H9 (cell line): Measurements from ENCODE around the gene MYLK4. TPM values are rescaled to one million over a fixed set of nuclear protein-coding genes. Genes with fewer than 3 reads are reported as not detected.

Source experiments
- DNase-seq: peaks from one replicate; pipeline ENCODE4 v3.0.0-alpha.2; 2017
- H2AFZ ChIP-seq: one replicate; pipeline ENCODE4 v1.6.1; 2013; ENCODE audit warnings: mild to moderate bottlenecking, low read length, control low read depth, moderate library complexity
- H2AK5ac ChIP-seq: 2 replicates; pipeline ENCODE4 v1.6.1; 2013; ENCODE audit warnings: low read length, control low read depth, mixed read lengths; ENCODE audit not compliant: insufficient read length
- H2BK120ac ChIP-seq: one replicate; pipeline ENCODE4 v1.6.1; 2013; ENCODE audit warnings: low read depth, mild to moderate bottlenecking, low read length, control low read depth, inconsistent platforms; ENCODE audit not compliant: poor library complexity, severe bottlenecking
- H2BK12ac ChIP-seq: 2 replicates; pipeline ENCODE4 v1.6.1; 2013; ENCODE audit warnings: low read length, control low read depth, mixed read lengths, low read depth; ENCODE audit not compliant: insufficient read length
- H2BK15ac ChIP-seq: 2 replicates; pipeline ENCODE4 v1.6.1; 2013; ENCODE audit warnings: low read depth, low read length, control low read depth
- H2BK20ac ChIP-seq: one replicate; pipeline ENCODE4 v1.6.1; 2013; ENCODE audit warnings: low read depth, mild to moderate bottlenecking, low read length, control low read depth, inconsistent platforms; ENCODE audit not compliant: poor library complexity, severe bottlenecking
- H2BK5ac ChIP-seq: 2 replicates; pipeline ENCODE4 v1.6.1; 2013; ENCODE audit warnings: low read length, control low read depth, mixed read lengths; ENCODE audit not compliant: insufficient read length
- H3K14ac ChIP-seq: 2 replicates; pipeline ENCODE4 v1.6.1; 2013; ENCODE audit warnings: low read length, control low read depth; ENCODE audit not compliant: insufficient read depth
- H3K18ac ChIP-seq: 2 replicates; pipeline ENCODE4 v1.6.1; 2013; ENCODE audit warnings: low read depth, mild to moderate bottlenecking, mixed read lengths, low read length, control low read depth; ENCODE audit not compliant: insufficient read length
- H3K23ac ChIP-seq: 2 replicates; pipeline ENCODE4 v1.6.1; 2013; ENCODE audit warnings: low read length, control low read depth, mixed read lengths, low read depth; ENCODE audit not compliant: insufficient read length
- H3K23me2 ChIP-seq: 2 replicates; pipeline ENCODE4 v1.6.1; 2013; ENCODE audit warnings: low read depth, mild to moderate bottlenecking, mixed read lengths, low read length, control low read depth; ENCODE audit not compliant: insufficient read length, poor library complexity, severe bottlenecking
- H3K27ac ChIP-seq: 2 replicates; pipeline ENCODE4 v1.5.1; 2013; ENCODE audit warnings: low read length, control low read depth, mixed read lengths, low read depth; ENCODE audit not compliant: insufficient read length
- H3K27me3 ChIP-seq: 2 replicates; pipeline ENCODE4 v1.6.1; 2013; ENCODE audit warnings: low read length, control low read depth, inconsistent platforms; ENCODE audit not compliant: insufficient read depth
- H3K4ac ChIP-seq: 2 replicates; pipeline ENCODE4 v1.6.1; 2013; ENCODE audit warnings: low read depth, mild to moderate bottlenecking, control low read depth, inconsistent platforms, low read length, moderate library complexity
- H3K4me1 ChIP-seq: 2 replicates; pipeline ENCODE4 v1.6.1; 2013; ENCODE audit warnings: low read length, control low read depth, inconsistent platforms; ENCODE audit not compliant: insufficient read depth
- H3K4me2 ChIP-seq: 2 replicates; pipeline ENCODE4 v1.6.1; 2013; ENCODE audit warnings: low read length, control low read depth, mixed read lengths; ENCODE audit not compliant: insufficient read length, insufficient read depth
- H3K56ac ChIP-seq: 2 replicates; pipeline ENCODE4 v1.6.1; 2013; ENCODE audit warnings: low read depth, mild to moderate bottlenecking, mixed read lengths, low read length, control low read depth; ENCODE audit not compliant: insufficient read length
- H3K79me1 ChIP-seq: 2 replicates; pipeline ENCODE4 v1.6.1; 2013; ENCODE audit warnings: low read depth, mild to moderate bottlenecking, moderate library complexity, low read length, control low read depth, inconsistent platforms; ENCODE audit not compliant: insufficient read depth, poor library complexity, severe bottlenecking
- H3K79me2 ChIP-seq: 2 replicates; pipeline ENCODE4 v1.6.1; 2013; ENCODE audit warnings: low read length, control low read depth, inconsistent platforms; ENCODE audit not compliant: insufficient read depth
- H3K9ac ChIP-seq: 2 replicates; pipeline ENCODE4 v1.6.1; 2013; ENCODE audit warnings: low read length, control low read depth, mixed read lengths; ENCODE audit not compliant: insufficient read length; ENCODE audit errors: extremely low read depth
- H3K9me3 ChIP-seq: one replicate; pipeline ENCODE4 v1.6.1; 2013; ENCODE audit warnings: low read depth, low read length, inconsistent platforms; ENCODE audit not compliant: control insufficient read depth
- H3T11ph ChIP-seq: one replicate; pipeline ENCODE4 v1.6.1; 2013; ENCODE audit warnings: mild to moderate bottlenecking, low read length, control low read depth, inconsistent platforms
- H4K20me1 ChIP-seq: one replicate; pipeline ENCODE4 v1.6.1; 2013; ENCODE audit not compliant: control insufficient read depth, insufficient read length, insufficient read depth
- H4K5ac ChIP-seq: 2 replicates; pipeline ENCODE4 v1.6.1; 2013; ENCODE audit warnings: low read depth, mild to moderate bottlenecking, mixed read lengths, low read length, control low read depth; ENCODE audit not compliant: insufficient read length
- H4K8ac ChIP-seq: replicated peaks from 2 replicates; pipeline ENCODE4 v1.6.1; 2013; ENCODE audit warnings: low read length, control low read depth, mixed read lengths, low read depth; ENCODE audit not compliant: insufficient read length
- H4K91ac ChIP-seq: 2 replicates; pipeline ENCODE4 v1.6.1; 2013; ENCODE audit warnings: low read depth, mild to moderate bottlenecking, moderate library complexity, mixed read lengths, low read length, control low read depth; ENCODE audit not compliant: insufficient read length
- H3K27ac Mint-ChIP-seq, 3 experiments: 2 replicates in 2 of 3; 3 replicates in 1 of 3; pipeline ENCODE4 v1.8.0; 2020 to 2021; ENCODE audit warnings: mixed read lengths in 3 of 3, mild to moderate bottlenecking in 1 of 3, moderate library complexity in 1 of 3
- H3K27me3 Mint-ChIP-seq: 2 replicates; pipeline ENCODE4 v1.8.0; 2021; ENCODE audit warnings: low read depth, mild to moderate bottlenecking, moderate library complexity, mixed read lengths
- H3K36me3 Mint-ChIP-seq, 3 experiments: 2 replicates in 2 of 3; 3 replicates in 1 of 3; pipeline ENCODE4 v1.8.0; 2020 to 2021; ENCODE audit warnings: low read depth in 3 of 3, mixed read lengths in 3 of 3; ENCODE audit not compliant: insufficient read depth in 1 of 3
- H3K4me1 Mint-ChIP-seq, 2 experiments: 2 replicates each; pipeline ENCODE4 v1.8.0; 2020; ENCODE audit warnings: mixed read lengths in 2 of 2
- H3K4me3 Mint-ChIP-seq, 2 experiments: 2 replicates in 1 of 2; 3 replicates in 1 of 2; pipeline ENCODE4 v1.8.0; 2020 to 2021; ENCODE audit warnings: mild to moderate bottlenecking in 2 of 2, mixed read lengths in 2 of 2, moderate library complexity in 1 of 2
- H3K9me3 Mint-ChIP-seq, 2 experiments: 2 replicates in 1 of 2; 3 replicates in 1 of 2; pipeline ENCODE4 v1.8.0; 2020; ENCODE audit warnings: mild to moderate bottlenecking in 2 of 2, mixed read lengths in 2 of 2, moderate library complexity in 1 of 2
- WGBS: extraction: QIAGEN DNeasy Blood & Tissue Kit; methylation state at CpG from one replicate; pipeline ENCODE4 v1.1.7; 2013; ENCODE audit warnings: missing lambda C conversion rate, low lambda C conversion rate, mixed read lengths; ENCODE audit not compliant: insufficient read length; ENCODE audit errors: extremely low coverage; 5-methylcytosine and 5-hydroxymethylcytosine counted together
- total RNA-seq: library from RNA; stranded (reverse); gene quantifications from 2 replicates; pipeline ENCODE4 v1.2.1, GENCODE V29; 2021
- TF ChIP-seq, protein P1 (sequence below): fragments of 200-600 bp; sonication (generic); conservative IDR thresholded peaks from 3 replicates; pipeline ENCODE4 v1.8.0; 2021; ENCODE audit warnings: antibody characterized with exemption, mild to moderate bottlenecking

MYLK4 gene
- total RNA-seq, 1 experiment from 2014 or later: 0.28 TPM

DNA sequence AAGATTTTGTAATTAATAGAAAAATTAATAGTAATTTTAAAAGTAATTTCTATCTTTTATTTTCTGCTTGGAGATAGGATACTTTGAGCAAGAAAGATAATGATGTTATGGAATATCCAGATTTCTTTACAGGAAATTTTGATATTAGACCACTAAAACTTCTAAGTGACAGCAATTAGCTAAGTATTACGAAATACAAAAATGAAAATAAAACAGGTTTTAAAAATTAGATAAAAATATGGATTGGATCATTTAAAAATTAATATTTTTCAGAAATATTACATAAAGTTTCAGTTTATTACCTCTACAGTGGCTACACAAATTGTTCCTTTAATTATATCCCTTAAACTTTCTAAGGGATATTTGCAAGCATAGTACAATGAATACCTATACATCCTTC, 4.2 kb upstream of the MYLK4 start:
- H3K56ac ChIP-seq: no peak overlapping the region
- H4K8ac ChIP-seq: no peak overlapping the region
- Mint-ChIP-seq H3K9me3 (no peaks in the 10 kb centered on the region; a peak in 1 of 5 replicates), H3K4me1 (peaks cover under 1% of the 10 kb centered on the region in 2 experiments; a peak in 3 of 4 replicates), H3K27me3 (peaks cover 4% of the 10 kb centered on the region), H3K36me3 (no peaks in the 10 kb centered on the region), H3K4me3 (no peak overlapping the region), H3K27ac (no peak overlapping the region)
- H3K23ac ChIP-seq: no peak overlapping the region
- no peak overlapping the region for H2BK15ac ChIP-seq
- no peaks in the 10 kb centered on the region for H3K27me3 ChIP-seq
- no peaks in the 10 kb centered on the region for H3K79me2 ChIP-seq
- H3T11ph ChIP-seq: no peak overlapping the region
- no CpG with 5 or more reads among the region's 1 CpG for WGBS
- H3K23me2 ChIP-seq: no peaks in the 10 kb centered on the region
- H4K91ac ChIP-seq: no peak overlapping the region
- no peak overlapping the region for H2BK12ac ChIP-seq
- H2BK120ac ChIP-seq: no peak overlapping the region
- no peak overlapping the region for H3K14ac ChIP-seq
- H2AFZ ChIP-seq: no peak overlapping the region
- no peak overlapping the region for H3K27ac ChIP-seq
- H2BK5ac ChIP-seq: no peak overlapping the region
- H4K5ac ChIP-seq: no peak overlapping the region
- no peak overlapping the region for H3K4me2 ChIP-seq
- no peaks in the 10 kb centered on the region for H3K9me3 ChIP-seq
- H3K18ac ChIP-seq: no peak overlapping the region
- H3K4ac ChIP-seq: no peak overlapping the region
- no peaks in the 10 kb centered on the region for H4K20me1 ChIP-seq
- H2AK5ac ChIP-seq: no peak overlapping the region
- H3K9ac ChIP-seq: no peak overlapping the region
- no peaks in the 10 kb centered on the region for H3K4me1 ChIP-seq
- TF ChIP-seq, protein P1, sequence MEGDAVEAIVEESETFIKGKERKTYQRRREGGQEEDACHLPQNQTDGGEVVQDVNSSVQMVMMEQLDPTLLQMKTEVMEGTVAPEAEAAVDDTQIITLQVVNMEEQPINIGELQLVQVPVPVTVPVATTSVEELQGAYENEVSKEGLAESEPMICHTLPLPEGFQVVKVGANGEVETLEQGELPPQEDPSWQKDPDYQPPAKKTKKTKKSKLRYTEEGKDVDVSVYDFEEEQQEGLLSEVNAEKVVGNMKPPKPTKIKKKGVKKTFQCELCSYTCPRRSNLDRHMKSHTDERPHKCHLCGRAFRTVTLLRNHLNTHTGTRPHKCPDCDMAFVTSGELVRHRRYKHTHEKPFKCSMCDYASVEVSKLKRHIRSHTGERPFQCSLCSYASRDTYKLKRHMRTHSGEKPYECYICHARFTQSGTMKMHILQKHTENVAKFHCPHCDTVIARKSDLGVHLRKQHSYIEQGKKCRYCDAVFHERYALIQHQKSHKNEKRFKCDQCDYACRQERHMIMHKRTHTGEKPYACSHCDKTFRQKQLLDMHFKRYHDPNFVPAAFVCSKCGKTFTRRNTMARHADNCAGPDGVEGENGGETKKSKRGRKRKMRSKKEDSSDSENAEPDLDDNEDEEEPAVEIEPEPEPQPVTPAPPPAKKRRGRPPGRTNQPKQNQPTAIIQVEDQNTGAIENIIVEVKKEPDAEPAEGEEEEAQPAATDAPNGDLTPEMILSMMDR: no peak
- H3K79me1 ChIP-seq: no peaks in the 10 kb centered on the region
- H2BK20ac ChIP-seq: no peak overlapping the region
- DNase-seq: no peak
